Effector memory CD8-positive, alpha-beta T cell (primary cell): ENCODE results near the gene JSRP1.

ENCODE experiments used
- ATAC-seq: fragments of 150-1000 bp; cut with Tn5 transposase; replicated peaks from 2 replicates; pipeline ENCODE4 v1.10.0; 2021; ENCODE audit warnings: mild to moderate bottlenecking, moderate library complexity
- DNase-seq, 3 experiments: peaks; one replicate each; pipeline ENCODE4 v3.0.0; 2021
- H3K27ac Mint-ChIP-seq, 2 donors: one replicate each; pipeline ENCODE4 v1.8.0; 2022; ENCODE audit warnings: mild to moderate bottlenecking in 2 of 2, mixed read lengths in 2 of 2, moderate library complexity in 2 of 2
- H3K27me3 Mint-ChIP-seq, 2 donors: one replicate each; pipeline ENCODE4 v1.8.0; 2022; ENCODE audit warnings: mixed read lengths in 2 of 2
- H3K36me3 Mint-ChIP-seq: one replicate; pipeline ENCODE4 v1.8.0; 2022; ENCODE audit warnings: mild to moderate bottlenecking, moderate library complexity, mixed read lengths; ENCODE audit not compliant: insufficient read depth
- H3K4me1 Mint-ChIP-seq, 2 donors: one replicate each; pipeline ENCODE4 v1.8.0; 2022; ENCODE audit warnings: low read depth in 2 of 2, mixed read lengths in 2 of 2
- H3K4me3 Mint-ChIP-seq, 2 donors: one replicate each; pipeline ENCODE4 v1.8.0; 2022; ENCODE audit warnings: mild to moderate bottlenecking in 2 of 2, mixed read lengths in 2 of 2, moderate library complexity in 2 of 2
- H3K9me3 Mint-ChIP-seq, 2 donors: one replicate each; pipeline ENCODE4 v1.8.0; 2022; ENCODE audit warnings: mixed read lengths in 2 of 2
- total RNA-seq, 9 experiments: gene quantifications; one replicate each; lab custom pipeline; 2026; lab: John Stamatoyannopoulos, UW

Gene JSRP1
- total RNA-seq = 0.26 to 1.6 (median 1.1) reads per million in 9 experiments

GRCh38 chr19:2255982-2256685, at the start of gene JSRP1:
Gene JSRP1, minus strand, starts transcription at chr19:2256417. Its CDS starts 1,103 bp downstream, at chr19:2255314.
- DNase-seq = no peak
- peaks cover 0 to 14% of the 10 kb centered on the region in 2 donors for H3K27me3 Mint-ChIP-seq
- ATAC-seq = no peak
- peak within 1 kb of the TSS; percentile 6 to 72 for H3K4me3 Mint-ChIP-seq
- H3K9me3 Mint-ChIP-seq = no peaks in the 10 kb centered on the region
- H3K36me3 Mint-ChIP-seq = peaks cover 13% of the 10 kb centered on the region
- peak within 1 kb of the TSS; percentile 92 to 93 for H3K27ac Mint-ChIP-seq
- H3K4me1 Mint-ChIP-seq = peaks cover 22 to 27% of the 10 kb centered on the region in 2 donors

- Mint-ChIP-seq H3K4me1 (peaks cover 9 to 10% of the 10 kb centered on the region in 2 donors), H3K27me3 (peaks cover 58 to 78% of the 10 kb centered on the region in 2 donors), H3K4me3 (no peak overlapping the region), H3K36me3 (peaks cover 39% of the 10 kb centered on the region), H3K9me3 (no peaks in the 10 kb centered on the region), H3K27ac (no peak overlapping the region)
- DNase-seq (no peak), ATAC-seq (no peak)
These were observed 49.4 kb upstream of the JSRP1 start for GRCh38 chr19:2305452-2306280.

- Mint-ChIP-seq H3K27ac (peak overlapping the region; percentile 28 to 69), H3K36me3 (peaks cover 33% of the 10 kb centered on the region), H3K4me3 (peak overlapping the region; percentile 48 to 58), H3K9me3 (no peaks in the 10 kb centered on the region), H3K27me3 (peaks cover 37 to 54% of the 10 kb centered on the region in 2 donors), H3K4me1 (peaks cover 5 to 6% of the 10 kb centered on the region in 2 donors)
- no peak for DNase-seq
- ATAC-seq = no peak
These were observed 47.1 kb upstream of the JSRP1 start for GRCh38 chr19:2303211-2303798.

- no peak for DNase-seq
- H3K4me1 Mint-ChIP-seq = peaks cover 5 to 6% of the 10 kb centered on the region in 2 donors
- peaks cover 36 to 52% of the 10 kb centered on the region in 2 donors for H3K27me3 Mint-ChIP-seq
- peak; percentile 58 for ATAC-seq
- H3K36me3 Mint-ChIP-seq = peaks cover 33% of the 10 kb centered on the region
- peak overlapping the region; percentile 28 to 69 for H3K27ac Mint-ChIP-seq
- peak overlapping the region; percentile 48 to 58 for H3K4me3 Mint-ChIP-seq
- no peaks in the 10 kb centered on the region for H3K9me3 Mint-ChIP-seq
These were observed 46.3 kb upstream of the JSRP1 start for GRCh38 chr19:2302319-2303210.

- Mint-ChIP-seq H3K36me3 (peaks cover 37% of the 10 kb centered on the region), H3K4me3 (no peak overlapping the region), H3K9me3 (no peaks in the 10 kb centered on the region), H3K27ac (peak overlapping the region in 1 of 2 donors; percentile 81), H3K27me3 (peaks cover 20 to 32% of the 10 kb centered on the region in 2 donors), H3K4me1 (peaks cover 5 to 6% of the 10 kb centered on the region in 2 donors)
- ATAC-seq (no peak), DNase-seq (no peak)
These were observed 44.3 kb upstream of the JSRP1 start for GRCh38 chr19:2300533-2300932.

- no peak overlapping the region for H3K27ac Mint-ChIP-seq
- H3K27me3 Mint-ChIP-seq = no peaks in the 10 kb centered on the region
- H3K4me3 Mint-ChIP-seq = no peak overlapping the region
- no peak for DNase-seq
- no peak for ATAC-seq
- H3K36me3 Mint-ChIP-seq = peaks cover 48% of the 10 kb centered on the region
- peaks cover 7 to 15% of the 10 kb centered on the region in 2 donors for H3K4me1 Mint-ChIP-seq
- H3K9me3 Mint-ChIP-seq = no peaks in the 10 kb centered on the region
These were observed 39.9 kb upstream of the JSRP1 start for GRCh38 chr19:2296141-2296540.

GRCh38 chr19:2294687-2295335, 38.6 kb upstream of the JSRP1 start:
- ATAC-seq (no peak), DNase-seq (no peak)
- peak overlapping the region in 1 of 2 donors; percentile 59 for H3K27ac Mint-ChIP-seq
- H3K4me3 Mint-ChIP-seq = no peak overlapping the region
- peaks cover 53% of the 10 kb centered on the region for H3K36me3 Mint-ChIP-seq
- no peaks in the 10 kb centered on the region for H3K9me3 Mint-ChIP-seq
- peaks cover 9 to 18% of the 10 kb centered on the region in 2 donors for H3K4me1 Mint-ChIP-seq
- H3K27me3 Mint-ChIP-seq = no peaks in the 10 kb centered on the region

GRCh38 chr19:2291185-2291751, 35.1 kb upstream of the JSRP1 start:
- H3K27ac Mint-ChIP-seq = peak overlapping the region in 1 of 2 donors; percentile 91
- H3K27me3 Mint-ChIP-seq = no peaks in the 10 kb centered on the region
- H3K4me3 Mint-ChIP-seq = peak overlapping the region; percentile 84 to 90
- H3K36me3 Mint-ChIP-seq = peaks cover 72% of the 10 kb centered on the region
- H3K4me1 Mint-ChIP-seq = peaks cover 29 to 36% of the 10 kb centered on the region in 2 donors
- H3K9me3 Mint-ChIP-seq = no peaks in the 10 kb centered on the region
- ATAC-seq (no peak), DNase-seq (no peak)

- Mint-ChIP-seq H3K27me3 (no peaks in the 10 kb centered on the region), H3K4me1 (peaks cover 29 to 36% of the 10 kb centered on the region in 2 donors), H3K9me3 (no peaks in the 10 kb centered on the region), H3K36me3 (peaks cover 70% of the 10 kb centered on the region), H3K27ac (peak overlapping the region; percentile 87 to 91), H3K4me3 (peak overlapping the region; percentile 84 to 90)
- ATAC-seq = peak; percentile 35
- no peak for DNase-seq
These were observed 34.4 kb upstream of the JSRP1 start for GRCh38 chr19:2290441-2291184.

- no peaks in the 10 kb centered on the region for H3K9me3 Mint-ChIP-seq
- peaks cover 77% of the 10 kb centered on the region for H3K36me3 Mint-ChIP-seq
- peaks cover 31 to 36% of the 10 kb centered on the region in 2 donors for H3K4me1 Mint-ChIP-seq
- DNase-seq (peak in 2 of 3 experiments; percentile 44 to 48), ATAC-seq (peak; percentile 72)
- H3K27ac Mint-ChIP-seq = peak overlapping the region; percentile 87 to 91
- no peaks in the 10 kb centered on the region for H3K27me3 Mint-ChIP-seq
- peak overlapping the region; percentile 84 to 90 for H3K4me3 Mint-ChIP-seq
These were observed 33.7 kb upstream of the JSRP1 start for GRCh38 chr19:2289714-2290435.
